ENCODE data around the gene ESR2.
"Not testable (repeated sequence)": the region's sequence is repeated elsewhere in the genome, so short reads cannot be mapped to it uniquely, and the experiment has no call there.

The ESR2 gene

GRCh38 chr14:64119980-64120379 is 174.2 kb downstream of the ESR2 start:
- no peak for DNase-seq

DNA sequence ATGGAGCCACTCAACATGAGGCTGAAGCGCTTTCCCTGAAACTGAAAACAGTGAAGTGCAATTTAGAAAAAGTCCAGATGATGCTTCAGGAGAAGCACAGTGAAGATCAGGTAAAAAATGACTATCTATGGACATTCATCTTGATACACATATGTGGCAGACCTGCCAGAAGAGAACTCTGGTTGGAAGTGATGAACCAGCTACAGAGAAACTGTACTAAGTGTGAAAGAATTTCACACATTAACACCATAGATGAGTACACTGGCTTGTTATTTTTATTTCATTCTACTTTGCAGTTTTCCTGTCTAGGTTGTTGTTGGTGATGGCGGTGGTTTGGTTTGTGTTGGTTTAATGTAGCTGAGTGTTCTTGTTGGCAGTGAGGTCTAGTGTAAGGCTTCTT is 174.7 kb downstream of the ESR2 start:
- no peak for DNase-seq

DNA sequence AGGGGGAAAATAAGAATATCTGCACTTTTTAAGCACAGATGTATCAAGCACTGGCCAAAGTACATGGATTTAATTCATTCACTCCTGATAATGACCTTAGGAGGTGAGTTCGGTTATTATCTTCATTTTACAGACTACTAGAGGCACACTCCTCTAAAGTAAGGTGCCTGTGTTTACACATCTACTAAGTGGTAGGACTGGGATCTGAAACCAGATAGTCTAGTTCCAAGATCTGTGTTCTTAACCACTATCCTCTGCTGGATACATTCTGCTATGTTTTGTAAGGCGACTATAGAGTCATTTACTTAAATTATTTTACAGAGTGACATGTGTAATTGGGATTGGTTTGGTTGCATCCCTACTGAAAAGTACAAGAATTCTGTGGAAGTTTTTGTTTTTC is 175.3 kb downstream of the ESR2 start:
- DNase-seq = no peak

GRCh38 chr14:64118403-64118742 is 175.8 kb downstream of the ESR2 start:
- not testable (repeated sequence) for DNase-seq

GRCh38 chr14:64117671-64118402 is 176.3 kb downstream of the ESR2 start:
- DNase-seq = no peak

- DNase-seq = no peak
Measured at GRCh38 chr14:64115401-64115800, 178.8 kb downstream of the ESR2 start.

DNA sequence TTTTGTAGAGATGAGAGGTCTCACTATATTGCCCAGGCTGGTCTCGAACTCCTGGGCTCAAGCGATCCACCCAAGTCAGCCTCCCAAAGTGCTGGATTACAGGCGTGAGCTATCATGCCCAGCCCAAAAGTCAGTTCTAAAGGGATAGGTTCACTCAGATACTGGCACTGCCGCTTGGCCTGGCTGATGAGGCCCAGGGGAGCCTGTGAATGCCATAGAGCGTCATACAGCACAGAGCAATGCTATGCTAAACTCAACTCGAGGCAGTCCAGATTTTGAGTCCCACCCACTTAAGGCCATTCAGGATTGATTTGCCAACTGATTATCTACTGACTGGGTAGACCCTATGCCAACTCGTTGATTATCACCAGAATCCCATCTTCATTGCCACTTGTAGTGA is 179.4 kb downstream of the ESR2 start:
- no peak for DNase-seq

- no peak for DNase-seq
Measured at GRCh38 chr14:64114166-64114565, 180.0 kb downstream of the ESR2 start.

- DNase-seq = no peak
Measured at GRCh38 chr14:64112867-64113678, 181.1 kb downstream of the ESR2 start.

GRCh38 chr14:64110802-64111201 is 183.4 kb downstream of the ESR2 start:
- DNase-seq = no peak

DNA sequence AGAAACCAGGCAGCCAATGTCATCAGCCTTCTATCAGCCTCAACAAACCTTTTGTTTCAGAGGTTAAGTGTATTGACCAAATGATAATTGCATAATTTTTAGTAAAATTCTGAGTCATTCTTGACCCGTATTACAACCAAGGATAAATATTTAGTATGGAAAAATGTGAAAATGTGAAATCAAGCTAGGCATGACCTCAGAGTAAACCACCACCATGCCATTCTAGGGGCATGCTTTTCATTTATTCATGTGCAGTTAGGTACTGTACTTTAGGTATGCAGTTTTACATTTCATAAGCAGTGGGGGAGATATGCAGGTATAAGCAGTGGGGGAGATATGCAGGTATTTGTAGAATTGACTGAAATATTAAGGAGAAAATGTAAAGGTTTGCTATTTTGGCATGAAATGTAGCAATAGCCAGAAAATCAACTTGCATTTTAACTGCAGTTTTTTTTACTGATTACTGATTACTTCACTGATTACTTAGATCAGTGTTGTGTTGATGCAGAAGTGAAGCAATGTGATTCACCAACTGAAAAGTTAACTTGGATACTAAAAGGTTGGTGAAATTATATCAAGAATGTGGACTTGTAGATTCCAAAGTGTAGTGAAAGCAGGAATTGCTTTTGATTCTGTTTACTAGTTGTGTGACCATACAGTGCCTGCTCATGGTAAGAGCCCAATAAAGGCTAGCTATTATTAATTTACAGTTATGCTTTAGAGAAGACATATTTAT is 184.2 kb downstream of the ESR2 start:
- DNase-seq = no peak

- no peak for DNase-seq
Measured at GRCh38 chr14:64107438-64107837, 186.7 kb downstream of the ESR2 start.

GRCh38 chr14:64098120-64098519 is 196.1 kb downstream of the ESR2 start:
- DNase-seq = no peak

DNA sequence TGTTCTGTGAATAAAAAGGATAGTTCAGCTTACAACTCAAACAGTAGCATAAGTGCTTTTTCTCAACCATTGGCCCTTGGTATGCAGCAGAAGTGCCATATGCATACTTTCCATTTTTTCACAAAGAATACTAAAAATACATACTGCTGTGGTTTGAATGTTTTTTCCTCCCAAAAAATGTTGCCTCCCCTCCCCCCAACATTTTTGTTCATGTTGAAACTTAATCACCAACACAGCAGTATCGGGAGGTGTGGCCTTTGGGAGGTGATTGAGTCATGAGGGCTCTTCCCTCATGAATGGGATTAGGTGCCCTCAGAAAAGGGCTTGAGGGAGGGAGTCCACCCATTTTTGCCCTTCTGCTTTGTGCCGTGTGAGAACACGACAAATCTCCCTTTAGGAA is 198.6 kb downstream of the ESR2 start:
- DNase-seq = no peak

DNA sequence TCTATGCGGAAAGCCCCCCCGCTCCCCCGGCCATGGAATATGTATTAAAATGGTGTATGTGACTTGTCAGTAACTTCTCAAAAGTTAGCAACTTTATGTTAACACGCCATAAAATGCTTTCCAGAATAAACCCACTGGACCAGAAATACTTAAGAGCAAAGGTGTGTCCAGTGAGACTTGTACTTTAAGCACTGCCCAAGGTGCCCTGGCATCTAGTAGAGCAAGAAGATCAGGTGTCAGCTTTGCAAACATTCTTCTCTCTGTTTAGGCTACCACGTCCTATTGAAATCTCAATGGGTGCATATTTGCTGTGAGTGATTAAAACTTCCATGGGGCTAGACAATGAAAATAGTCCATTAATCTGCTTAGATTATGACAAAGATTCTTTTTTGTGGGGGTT is 201.2 kb downstream of the ESR2 start:
- no peak for DNase-seq

GRCh38 chr14:64092338-64092737 is 201.8 kb downstream of the ESR2 start:
- no peak for DNase-seq

DNA sequence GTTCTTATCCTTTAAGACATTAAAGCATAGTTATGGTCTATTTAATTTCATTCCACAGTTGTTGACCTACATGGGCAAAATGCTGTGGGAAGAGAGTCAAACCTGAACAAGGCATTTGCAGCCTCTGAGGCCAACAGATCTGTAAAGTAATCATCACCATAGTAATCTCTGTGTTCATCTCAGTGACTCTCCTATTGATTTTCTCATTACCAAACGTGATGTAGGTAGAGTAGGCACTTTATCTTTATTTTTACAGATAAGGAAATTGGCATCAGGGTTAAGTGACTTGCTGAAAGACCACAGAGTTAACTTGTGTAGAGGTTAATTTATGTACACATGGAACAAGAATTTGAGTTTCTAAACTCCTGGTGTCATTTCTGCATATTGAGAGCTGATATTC is 203.0 kb downstream of the ESR2 start:
- DNase-seq = no peak

- no peak for DNase-seq
Measured at GRCh38 chr14:64089920-64090319, 204.3 kb downstream of the ESR2 start.

DNA sequence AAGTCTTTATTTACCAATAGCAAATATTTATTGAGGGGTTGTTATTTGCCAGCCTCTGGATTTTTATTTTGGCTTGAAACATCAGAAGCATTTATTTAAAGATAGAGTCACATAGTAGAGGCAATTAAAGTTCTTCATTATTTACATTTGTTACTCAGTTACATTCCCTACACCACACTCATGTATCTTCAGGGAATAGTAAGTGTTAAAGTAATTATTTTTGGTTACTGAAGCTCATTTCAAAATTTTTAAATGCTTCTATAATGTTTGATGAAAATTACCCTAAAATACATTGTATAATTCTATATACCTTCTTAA is 205.6 kb downstream of the ESR2 start:
- no peak for DNase-seq

GRCh38 chr14:64082837-64083236 is 211.3 kb downstream of the ESR2 start:
- DNase-seq = no peak

- no peak for DNase-seq
Measured at GRCh38 chr14:64081174-64081746, 212.9 kb downstream of the ESR2 start.

DNA sequence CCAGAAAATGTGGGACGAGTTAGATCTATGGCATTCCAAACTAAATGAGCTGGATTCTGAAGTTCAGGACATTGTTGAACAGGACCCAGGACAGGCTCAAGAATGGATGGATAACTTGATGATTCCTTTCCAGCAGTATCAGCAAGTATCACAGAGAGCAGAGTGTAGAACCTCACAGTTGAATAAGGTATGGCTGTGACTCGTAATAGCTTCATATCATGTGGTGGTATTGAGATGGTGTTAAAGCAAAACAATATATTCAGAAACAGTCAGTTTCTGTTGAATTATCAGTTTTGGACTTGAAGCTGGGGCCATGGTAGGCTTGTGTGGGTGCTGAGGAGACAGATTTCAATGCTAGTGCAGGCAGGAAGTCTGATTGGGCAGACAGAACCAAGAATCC is 213.7 kb downstream of the ESR2 start:
- no peak for DNase-seq

- DNase-seq = no peak
Measured at GRCh38 chr14:64075613-64076005, 218.6 kb downstream of the ESR2 start.

Measured in activated CD4-positive, CD25-positive, alpha-beta regulatory T cell treated with anti-CD3 and anti-CD28 coated beads, Interleukin-2, amount 50 U/mL, for 72 hours (primary cell).